ELF-1 (cell line): ENCODE measurements around the gene SLC36A4.
"Not testable (repeated sequence)": the region's sequence is repeated elsewhere in the genome, so short reads cannot be mapped to it uniquely, and the experiment has no call there.

Source experiments
- DNase-seq: peaks from one replicate; pipeline ENCODE4 v3.0.0-alpha.2; 2016; ENCODE audit warnings: low read depth, low spot score

The SLC36A4 gene

GRCh38 chr11:93197380-93198214 lies at the start of gene SLC36A4:
TSS of gene SLC36A4 (minus strand) at chr11:93197991. CDS start at chr11:93197832, 159 bp downstream.
- DNase-seq: peak; percentile 95

GRCh38 chr11:93246790-93247189 lies 49.0 kb upstream of the SLC36A4 start:
- not testable (repeated sequence) for DNase-seq

GRCh38 chr11:93244018-93244417 lies 46.2 kb upstream of the SLC36A4 start:
- no peak for DNase-seq

- no peak for DNase-seq
These were observed 42.2 kb upstream of the SLC36A4 start for GRCh38 chr11:93239966-93240365.

GRCh38 chr11:93238956-93239355 lies 41.2 kb upstream of the SLC36A4 start:
- no peak for DNase-seq

GRCh38 chr11:93236741-93237675 lies 39.2 kb upstream of the SLC36A4 start:
- peak; percentile 62 for DNase-seq

- peak; percentile 83 for DNase-seq
These were observed 36.9 kb upstream of the SLC36A4 start for GRCh38 chr11:93234602-93235207.

GRCh38 chr11:93229876-93230275 lies 32.1 kb upstream of the SLC36A4 start:
- DNase-seq: no peak

GRCh38 chr11:93225662-93226061 lies 27.9 kb upstream of the SLC36A4 start:
- no peak for DNase-seq

- peak; percentile 61 for DNase-seq
These were observed 23.7 kb upstream of the SLC36A4 start for GRCh38 chr11:93221539-93221938.

- DNase-seq: peak; percentile 45
These were observed 22.3 kb upstream of the SLC36A4 start for GRCh38 chr11:93220078-93220477.

GRCh38 chr11:93219440-93219839 lies 21.6 kb upstream of the SLC36A4 start:
- DNase-seq: no peak

- DNase-seq: no peak
These were observed 18.8 kb upstream of the SLC36A4 start for GRCh38 chr11:93216511-93217101.

- no peak for DNase-seq
These were observed 15.8 kb upstream of the SLC36A4 start for GRCh38 chr11:93213622-93214021.

- DNase-seq: no peak
These were observed 14.3 kb upstream of the SLC36A4 start for GRCh38 chr11:93212094-93212493.

- no peak for DNase-seq
These were observed 11.7 kb upstream of the SLC36A4 start for GRCh38 chr11:93209466-93209865.

- DNase-seq: no peak
These were observed 11.0 kb upstream of the SLC36A4 start for GRCh38 chr11:93208663-93209270.

- no peak for DNase-seq
These were observed 1.8 kb upstream of the SLC36A4 start for GRCh38 chr11:93199616-93200015.

- DNase-seq: no peak
These were observed 539 bp upstream of the SLC36A4 start for GRCh38 chr11:93198215-93198845.

GRCh38 chr11:93196816-93197379 lies 893 bp downstream of the SLC36A4 start:
- no peak for DNase-seq
